GM03348 (cell line): ENCODE measurements around the gene FARP1.

Experiments
- DNase-seq: peaks from one replicate; pipeline ENCODE4 v3.0.0; 2012; ENCODE audit warnings: low spot score

The FARP1 gene

DNA sequence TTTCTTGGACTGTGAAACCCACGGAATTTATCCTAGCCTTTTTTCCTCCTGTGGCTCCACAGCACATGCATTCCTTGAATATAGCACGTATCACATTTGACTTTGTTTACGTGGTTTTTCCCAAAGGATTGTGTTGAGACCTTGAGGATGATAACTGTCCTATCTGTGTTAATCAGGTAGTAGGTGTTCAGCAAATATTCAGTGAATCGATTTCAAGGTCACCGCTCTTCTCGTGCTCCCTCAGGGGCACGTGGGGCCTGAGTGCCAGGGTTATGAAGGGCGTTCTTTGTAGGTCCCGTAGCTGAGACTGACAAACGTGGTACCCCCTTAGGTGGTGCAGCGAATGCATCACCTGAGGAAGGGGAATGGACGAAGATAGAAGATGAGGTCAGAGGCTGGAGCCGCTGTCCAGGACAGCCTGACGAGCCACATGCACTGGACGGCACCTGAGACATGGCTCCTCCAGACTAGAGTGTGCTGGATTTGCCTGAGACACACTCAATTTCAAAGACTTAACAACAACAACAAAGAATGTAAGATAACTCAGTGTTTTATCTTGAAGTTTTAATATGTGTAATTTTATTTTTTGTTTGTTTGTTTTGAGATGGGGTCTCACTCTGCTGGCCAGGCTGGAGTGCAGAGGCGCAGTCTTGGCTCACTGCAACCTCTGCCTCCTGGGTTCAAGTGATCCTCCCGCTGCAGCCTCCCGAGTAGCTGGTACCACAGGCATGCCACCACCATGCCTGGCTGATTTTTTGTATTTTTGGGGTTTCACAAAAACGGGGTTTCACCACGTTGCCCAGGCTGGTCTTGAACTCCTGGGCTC lies 165.4 kb downstream of the FARP1 start:
- DNase-seq: no peak

DNA sequence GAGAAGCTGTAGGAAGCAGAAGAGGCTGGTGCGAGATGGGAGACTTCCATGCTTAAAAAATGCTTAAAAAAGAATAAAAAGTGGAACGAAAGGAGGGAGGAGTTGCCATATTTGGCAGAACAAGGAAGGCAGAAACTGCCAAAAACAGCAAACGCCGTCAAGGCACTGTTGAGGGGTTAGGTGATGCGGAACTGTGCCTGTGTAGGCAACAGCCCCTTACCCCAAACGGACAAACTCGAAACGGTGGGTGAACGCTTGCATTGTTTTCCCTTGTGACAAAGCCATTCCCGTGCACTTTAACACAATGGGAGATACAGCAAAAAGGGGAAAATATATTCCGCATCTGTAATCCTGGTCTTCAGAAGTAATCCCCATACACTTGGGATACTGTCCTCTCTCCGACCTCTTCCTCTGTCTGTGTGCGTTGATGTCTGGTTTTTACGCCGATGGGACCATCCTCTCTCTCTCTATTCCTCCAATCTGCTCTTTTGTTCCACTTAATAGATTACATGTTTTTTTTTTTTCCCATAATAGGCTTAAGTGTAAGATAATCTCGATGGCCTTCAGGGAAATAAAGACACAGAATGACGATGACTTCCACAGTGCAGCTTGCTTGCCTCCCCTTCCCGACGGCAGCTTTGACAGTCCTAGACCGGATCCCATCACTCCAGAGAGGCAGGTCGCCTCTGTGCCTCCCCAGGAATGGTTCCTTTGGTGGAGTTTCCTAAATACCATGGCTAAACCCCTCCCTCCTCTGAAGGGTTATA lies 166.9 kb downstream of the FARP1 start:
- DNase-seq: no peak

DNA sequence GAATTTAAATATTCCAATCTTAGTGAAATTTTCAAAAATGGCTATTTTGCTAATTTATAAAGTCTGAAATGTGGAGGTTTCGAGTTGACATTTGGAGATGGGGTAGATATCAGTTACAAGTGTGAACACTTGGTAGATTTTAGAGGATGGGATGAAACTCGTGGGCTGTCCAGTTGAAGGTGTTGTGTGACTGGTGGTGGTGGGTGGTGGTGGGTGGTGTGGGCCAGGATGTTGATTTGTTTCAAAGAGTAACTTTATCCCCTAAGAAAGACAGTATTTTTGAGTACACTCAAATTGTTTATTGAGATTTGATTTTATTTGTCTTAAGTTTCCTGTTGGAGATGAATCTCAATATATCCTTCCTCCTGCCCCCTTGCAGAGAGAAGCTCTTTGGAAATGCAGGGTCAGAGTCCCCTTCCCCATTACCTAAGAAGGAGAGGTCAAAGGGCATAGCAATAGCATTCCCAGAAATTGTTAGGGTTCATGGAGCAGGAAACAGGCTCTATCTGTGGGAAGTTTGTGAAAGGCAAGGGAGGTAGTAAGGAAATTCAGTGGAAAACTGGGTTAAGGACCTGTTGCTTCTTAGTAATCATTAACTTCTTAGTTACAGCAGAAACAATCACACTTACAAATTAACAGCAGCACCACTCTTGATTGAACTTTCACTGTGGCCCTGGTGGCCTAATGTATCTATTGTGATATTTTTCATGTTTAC lies 167.7 kb downstream of the FARP1 start:
- no peak for DNase-seq

DNA sequence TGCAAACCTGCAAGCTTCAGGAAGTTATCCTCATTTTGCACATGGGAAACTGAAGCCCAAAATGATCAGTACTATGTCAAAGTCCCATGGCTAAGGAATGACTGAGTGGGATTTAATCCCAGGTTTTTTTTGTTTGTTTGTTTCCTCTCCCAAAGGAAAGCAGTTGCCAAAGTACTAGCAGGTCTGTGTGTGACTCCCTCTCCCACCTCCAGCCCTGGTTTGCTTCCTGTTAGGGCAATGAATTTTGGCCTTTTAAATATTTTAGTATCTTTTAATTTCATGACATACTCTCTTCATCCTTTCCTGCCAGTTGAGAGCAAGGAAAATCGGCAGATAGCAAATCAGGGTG lies 168.3 kb downstream of the FARP1 start:
- DNase-seq: no peak

DNA sequence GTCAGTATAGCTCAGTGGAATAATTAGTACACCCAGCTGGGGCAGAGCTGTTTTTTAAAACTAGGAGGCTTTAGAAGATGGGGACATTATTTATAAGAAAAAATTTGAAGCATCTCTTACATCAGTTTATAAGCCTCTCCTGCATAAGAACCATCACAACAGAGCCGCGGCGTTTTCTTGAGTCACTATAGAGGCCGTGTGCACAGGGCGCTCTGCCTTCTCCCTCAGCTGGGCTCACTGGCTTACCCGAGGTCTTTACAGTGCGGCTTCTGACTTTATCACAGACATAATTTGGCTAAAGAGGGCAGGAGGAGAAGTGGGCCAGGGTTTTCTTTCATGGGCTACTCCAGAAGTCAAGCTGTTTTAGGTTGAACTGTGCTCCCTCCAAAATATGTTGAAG lies 169.7 kb downstream of the FARP1 start:
- DNase-seq: no peak

DNA sequence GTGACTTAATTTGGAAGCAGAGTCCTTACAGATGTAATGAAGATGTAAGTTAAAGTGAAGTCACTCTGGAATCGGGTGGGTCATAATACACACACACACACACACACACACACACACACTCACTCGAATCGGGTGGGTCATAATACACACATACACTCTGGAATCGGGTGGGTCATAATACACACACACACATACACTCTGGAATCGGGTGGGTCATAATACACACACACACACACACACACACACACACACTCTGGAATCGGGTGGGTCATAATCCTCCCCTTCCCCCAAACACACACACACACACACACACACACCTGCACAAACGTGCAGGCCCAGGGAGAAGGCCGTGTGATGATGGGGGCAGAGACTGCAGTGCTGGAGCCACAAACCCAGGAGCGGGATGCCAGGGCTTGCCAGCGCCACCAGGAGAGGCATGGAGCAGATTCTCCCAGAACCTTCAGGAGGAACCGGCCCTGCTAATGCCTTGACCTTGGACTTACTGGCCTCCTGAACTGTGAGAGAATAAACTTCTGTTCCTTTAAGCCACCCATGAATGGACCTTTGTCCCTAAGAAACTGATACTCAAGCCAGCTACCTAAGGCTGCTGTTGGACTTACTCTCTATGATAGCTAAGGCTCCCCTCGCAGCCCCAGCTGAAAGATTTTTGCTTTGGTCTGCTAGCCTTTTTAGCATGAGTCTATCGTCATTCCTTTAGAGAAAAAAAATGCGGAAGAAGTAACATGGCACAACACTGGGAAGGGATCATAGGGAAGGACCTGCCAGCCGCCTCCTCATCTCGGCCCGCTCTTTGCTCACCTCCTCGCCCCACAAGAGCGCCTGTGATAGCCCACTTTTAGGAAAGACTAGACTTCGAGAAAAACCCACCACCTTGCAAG lies 170.4 kb downstream of the FARP1 start:
- DNase-seq: no peak

DNA sequence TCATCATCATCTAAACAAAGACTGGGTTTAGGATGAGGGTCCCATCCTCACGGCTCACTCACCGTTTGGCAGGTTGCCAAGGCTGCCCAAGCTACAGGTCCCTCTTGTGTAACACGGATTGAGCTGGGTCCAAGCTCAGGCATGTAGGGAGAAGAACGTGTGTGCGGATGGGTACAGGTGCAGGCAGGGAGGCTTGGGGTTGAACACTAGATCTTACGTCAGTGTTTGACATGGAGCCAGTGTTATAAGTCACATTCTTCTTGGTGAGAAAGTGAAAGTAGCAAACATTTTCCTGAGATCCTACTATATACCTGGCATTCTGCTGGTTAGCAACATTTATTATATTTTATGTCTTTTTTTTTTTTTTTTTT lies 171.0 kb downstream of the FARP1 start:
- no peak for DNase-seq

DNA sequence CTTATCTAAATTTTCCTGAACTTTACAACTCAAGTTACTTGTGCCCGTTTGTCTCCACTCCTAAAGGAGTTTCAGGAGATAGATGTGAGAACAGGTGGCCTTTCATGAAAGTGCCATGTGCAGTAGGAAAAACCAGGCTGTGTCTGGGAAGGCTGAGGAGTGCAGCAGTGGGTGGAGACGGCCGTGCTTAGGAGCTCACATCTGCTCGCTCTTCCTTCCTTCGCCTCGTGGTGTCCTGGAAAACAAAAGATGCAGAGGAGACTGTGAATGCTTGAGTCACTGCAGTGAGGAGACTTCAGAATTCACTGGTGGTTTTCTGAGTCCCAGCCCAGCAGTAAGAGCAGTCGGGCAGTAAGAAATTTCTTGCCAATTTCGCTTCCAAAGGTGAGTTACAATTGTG lies 172.6 kb downstream of the FARP1 start:
- DNase-seq: peak; percentile 59

DNA sequence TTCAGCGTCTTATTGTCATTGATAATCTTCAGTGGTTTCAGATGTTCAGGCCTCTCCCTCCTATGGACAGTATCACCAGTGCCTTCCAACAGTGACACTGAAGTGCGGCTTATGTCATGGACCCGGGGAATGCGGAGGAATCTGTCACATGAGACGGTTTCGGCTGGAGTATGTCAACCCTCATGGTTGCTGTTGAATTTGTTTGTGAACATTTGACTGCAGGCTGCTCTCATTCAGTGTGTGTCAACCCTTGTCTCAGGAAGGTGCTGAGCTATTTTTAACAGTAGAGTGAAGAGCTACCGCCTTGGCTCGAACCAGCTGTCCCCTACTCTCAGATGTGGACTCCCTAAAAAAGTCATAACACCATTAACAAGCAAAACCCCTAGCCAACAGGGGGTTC lies 173.0 kb downstream of the FARP1 start:
- no peak for DNase-seq

DNA sequence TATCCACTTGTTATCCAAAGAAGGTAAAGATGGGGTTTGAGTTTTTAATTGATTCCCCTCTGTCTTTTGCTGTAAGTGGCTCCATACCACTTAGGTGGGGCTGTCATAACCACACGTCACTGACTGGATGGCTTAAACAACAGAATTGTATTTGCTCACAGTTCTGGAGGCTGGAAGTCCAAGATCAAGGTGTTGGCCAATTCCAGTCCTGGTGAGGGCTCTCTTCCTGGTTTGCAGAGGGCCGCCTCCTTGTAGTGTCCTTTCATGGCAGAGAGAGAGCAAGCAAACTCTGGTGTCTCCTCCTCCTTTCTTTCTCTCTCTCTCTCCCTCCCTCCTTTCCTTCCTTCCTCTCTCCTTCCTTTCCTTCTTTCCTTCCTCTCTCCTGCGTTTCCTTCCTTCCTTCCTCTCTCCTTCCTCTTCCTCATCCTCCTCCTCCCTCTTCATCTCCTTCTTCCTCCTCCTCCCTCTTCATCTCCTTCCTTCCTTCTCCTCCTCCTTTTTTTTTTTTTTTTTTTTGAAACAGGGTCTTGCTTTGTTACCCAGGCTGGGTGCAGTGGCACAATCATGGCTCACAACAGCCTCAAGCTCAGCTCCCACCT lies 174.8 kb downstream of the FARP1 start:
- DNase-seq: no peak

DNA sequence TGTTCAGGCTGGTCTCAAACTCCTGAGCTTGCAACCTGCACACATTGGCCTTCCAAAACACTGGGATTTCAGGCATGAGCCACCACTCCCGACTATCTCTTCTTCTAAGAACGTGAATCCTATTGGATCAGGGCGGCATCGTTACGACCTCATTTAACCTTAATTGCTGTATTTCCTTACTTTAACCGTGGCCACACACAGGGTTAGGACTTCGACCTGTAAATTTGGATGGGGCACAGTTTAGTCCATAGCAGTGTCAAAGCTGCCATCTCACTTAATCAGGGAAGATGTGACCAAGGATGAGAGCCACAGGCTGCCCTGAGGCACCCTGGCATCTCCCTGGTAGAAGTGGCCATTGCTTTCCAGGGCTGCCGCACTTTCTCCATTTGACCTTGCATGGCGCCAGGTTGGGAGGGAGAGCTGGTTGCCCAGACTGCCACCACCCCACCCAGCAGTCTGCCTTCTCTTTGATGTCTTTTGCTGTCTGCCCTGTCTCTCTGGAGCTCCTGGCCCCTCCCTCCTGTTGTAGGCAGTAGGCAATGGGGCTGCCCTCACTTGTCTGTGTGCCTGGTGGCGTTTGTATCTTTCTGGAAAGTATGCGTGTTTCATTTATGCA lies 175.5 kb downstream of the FARP1 start:
- no peak for DNase-seq

DNA sequence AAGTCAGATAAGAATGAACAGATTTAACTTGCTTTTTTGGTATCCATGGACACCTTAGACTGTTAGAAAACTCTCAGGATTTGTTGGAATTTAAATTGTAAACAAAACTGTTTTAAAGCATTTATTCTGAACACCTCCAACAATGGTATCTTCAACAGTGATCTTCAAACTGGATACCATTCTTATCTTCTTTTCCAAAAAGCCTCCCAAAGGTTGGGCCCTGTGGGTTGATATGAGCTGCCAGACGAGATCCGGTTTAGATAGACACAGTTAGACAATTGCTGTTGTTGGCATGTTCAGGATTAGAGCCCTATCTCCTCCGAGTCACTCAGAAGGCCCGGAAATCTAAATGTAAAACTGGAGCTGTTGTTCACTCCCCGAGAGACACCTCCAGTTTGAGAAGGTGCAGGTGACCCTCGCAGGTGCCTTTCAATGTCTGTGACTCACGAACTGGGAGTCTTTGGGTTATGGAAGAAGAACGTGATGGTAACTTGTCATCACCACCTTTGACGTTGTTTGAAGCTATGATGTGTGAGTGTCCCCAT lies 177.7 kb downstream of the FARP1 start:
- DNase-seq: no peak

DNA sequence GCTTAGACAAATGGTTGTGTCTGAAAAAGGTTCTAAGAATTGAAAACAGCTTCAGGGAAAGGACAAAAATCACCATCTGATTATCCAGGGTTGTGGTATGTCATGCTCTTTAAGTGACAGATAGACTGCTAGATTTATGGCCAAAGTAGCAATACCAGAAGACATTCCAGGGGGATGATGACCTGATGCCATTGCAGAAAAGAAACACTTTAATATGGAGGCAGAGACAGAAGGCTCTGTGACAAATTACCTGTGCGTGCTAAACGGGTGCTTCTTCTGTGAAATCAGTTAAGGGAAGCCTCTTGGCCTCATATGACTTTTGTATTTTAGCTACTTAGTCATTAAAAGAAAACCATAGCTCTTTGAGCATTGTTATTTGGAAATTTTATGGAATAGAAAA lies 178.5 kb downstream of the FARP1 start:
- no peak for DNase-seq

DNA sequence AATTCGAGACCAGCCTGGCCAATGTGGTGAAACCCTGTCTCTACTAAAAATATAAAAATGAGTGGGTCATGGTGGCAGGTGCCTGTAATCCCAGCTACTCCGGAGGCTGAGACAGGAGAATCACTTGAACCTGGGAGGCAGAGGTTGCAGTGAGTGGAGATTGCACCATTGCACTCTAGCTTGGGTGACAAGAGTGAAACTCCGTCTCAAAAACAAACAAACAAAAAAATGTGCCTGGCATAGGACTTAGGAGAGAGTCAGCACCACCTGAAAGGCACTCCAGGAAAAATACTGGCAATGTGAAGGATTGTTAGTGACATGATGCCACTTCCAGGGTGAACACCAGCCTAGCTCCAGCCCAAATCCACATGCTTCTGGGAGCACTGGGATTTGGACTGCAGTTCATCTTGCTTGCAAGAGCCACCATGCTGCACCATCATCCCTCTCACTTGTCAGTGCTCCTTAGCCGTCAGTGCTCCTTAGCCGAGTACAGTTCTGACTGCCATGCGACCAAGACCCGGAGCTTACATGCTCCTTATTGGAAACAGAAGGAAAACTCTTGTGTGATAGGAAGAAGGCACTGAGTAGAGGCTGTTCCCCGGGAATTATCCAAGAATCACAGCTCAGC lies 179.3 kb downstream of the FARP1 start:
- no peak for DNase-seq

DNA sequence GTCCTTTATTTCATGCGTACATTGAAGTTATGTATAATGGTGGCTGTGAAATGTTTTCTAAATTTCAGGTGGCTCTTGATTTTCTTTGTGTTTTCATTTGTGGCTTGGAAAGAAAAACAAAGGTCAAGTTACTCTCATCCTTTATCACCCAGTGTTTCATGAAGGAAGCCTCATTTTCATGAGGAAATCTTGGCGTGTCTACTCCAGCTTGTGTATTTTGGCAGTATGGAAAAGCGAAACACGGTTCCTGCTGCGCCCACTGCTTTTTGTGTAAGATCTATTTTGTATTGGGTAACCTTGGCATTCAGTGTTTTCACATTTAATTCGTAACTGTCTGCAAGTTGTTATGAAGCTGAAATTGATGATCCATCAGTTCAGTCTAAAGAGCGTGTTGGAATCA lies 181.2 kb downstream of the FARP1 start:
- peak; percentile 42 for DNase-seq

DNA sequence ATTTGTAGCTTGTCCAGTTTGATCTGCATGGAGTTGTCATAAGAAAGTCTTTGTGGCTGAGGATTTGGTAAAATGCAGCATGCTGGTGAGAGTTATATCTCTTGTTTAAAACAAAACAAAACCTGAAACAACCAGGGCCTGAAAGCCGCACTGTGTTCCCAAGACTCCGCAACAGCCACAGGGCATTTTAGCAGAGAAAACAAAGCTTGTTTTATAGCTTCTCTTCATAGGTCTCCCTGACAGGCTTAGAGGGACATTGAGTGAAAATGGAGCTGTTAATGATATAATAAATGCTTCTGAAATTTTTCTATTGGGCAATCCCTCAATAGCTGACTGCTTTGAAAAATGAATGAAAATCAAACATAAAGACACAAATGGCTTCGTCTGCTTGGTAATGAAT lies 182.8 kb downstream of the FARP1 start:
- DNase-seq: no peak

DNA sequence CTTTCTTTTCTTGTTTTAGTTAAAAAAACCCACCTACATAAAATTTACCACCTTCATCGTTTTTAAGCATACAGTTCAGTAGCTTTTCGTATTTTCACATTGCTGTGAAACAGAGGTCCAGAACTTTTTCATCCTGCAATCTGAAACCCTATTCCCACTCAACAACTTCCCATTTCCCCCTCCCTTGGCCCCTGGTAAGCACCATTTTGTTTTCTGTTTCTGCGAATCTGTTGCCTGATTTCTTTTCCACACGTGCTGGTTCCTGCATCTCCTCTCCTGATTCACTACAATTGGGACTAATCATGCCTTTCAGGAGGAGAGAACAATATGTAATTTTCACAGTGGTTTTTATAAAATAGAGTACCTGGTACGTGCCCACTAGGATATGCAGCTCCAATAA lies 183.4 kb downstream of the FARP1 start:
- DNase-seq: no peak

DNA sequence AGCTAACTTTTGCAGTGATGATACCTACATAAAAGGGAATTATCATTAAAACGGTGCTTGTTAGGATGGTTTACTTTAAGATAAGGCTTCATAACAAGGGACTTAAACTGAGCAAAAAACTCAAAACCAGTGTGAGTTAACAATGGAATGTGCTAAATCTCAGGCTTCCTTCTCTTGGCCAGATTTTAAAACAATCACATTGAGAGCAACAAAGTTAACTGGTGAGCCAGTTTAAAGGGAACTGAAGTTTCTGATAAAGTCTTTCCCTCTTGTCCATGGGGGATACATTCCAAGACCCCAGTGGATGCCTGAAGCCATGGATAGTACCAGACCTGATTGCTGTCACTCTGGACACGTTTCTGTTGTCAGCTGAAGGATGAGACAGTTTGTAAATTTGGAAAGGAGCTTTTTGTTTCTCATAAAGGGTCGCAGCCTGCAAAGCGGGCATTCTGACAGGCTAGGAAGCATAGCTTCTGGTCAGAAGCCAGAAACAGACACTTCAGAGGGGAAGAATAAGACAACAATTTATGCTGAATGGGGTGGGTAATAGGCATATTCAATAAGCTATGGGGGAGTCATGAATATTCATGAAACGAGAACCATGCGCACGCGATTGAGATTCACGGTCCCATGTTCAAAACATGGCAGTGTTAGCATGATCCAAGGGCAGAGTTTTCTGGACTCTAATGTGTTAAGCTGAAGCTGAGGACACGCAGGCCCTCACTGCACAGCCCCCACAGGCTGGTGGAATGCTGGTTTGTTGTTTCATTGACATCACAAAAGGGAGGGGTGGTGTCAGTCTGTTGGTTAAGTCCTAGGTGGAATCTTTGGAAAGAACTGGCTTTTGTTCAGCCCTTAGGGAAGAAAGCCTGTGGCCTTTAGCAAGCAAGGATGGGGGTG lies 184.7 kb downstream of the FARP1 start:
- DNase-seq: peak; percentile 22

DNA sequence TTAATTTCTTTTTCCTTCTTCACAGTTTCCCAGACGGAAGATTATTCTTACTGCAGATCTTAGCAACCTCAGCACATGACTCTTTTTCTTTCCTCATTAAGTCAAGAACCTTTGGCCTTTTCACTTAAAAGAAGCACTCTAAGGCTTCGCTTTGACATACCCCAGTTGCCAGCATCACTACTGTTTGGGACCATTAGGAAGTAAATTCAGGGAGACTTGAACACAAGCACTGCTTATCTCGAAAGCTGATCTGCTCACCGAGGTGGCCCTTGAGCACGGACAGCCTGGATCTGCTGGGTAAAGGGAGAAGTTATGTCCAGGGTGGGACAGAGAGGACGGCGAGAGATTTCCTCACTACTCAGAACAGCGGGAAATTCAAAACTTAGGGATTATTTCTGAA lies 185.6 kb downstream of the FARP1 start:
- no peak for DNase-seq
